HepG2 (cell line): Measurements from ENCODE around the gene SRRT. TPM values are rescaled to one million over a fixed set of nuclear protein-coding genes. Genes with fewer than 3 reads are reported as not detected.
"Not testable (repeated sequence)": the region's sequence is repeated elsewhere in the genome, so short reads cannot be mapped to it uniquely, and the experiment has no call there.

Experiments
- ATAC-seq: fragments of 200-7000 bp; cut with Tn5 transposase; 3 replicates; pipeline ENCODE4 v1.9.1; 2020; ENCODE audit warnings: mild to moderate bottlenecking, moderate library complexity
- BruUV-seq: library from RNA; stranded (reverse); fragments of 400-500 nt; replicated peaks from 2 replicates; lab custom pipeline; 2021; lab: Mats Ljungman, UMichigan
- CTCF ChIA-PET: fragments of 300-600 bp; formaldehyde crosslinking; extraction: SDS; loops from one replicate; lab custom pipeline; 2021; ENCODE audit warnings: low total read pairs, inconsistent platforms, low intra/inter-chr PET ratio; lab: Yijun Ruan, JAX
- POLR2A ChIA-PET: fragments of 350-600 bp; sonication (Branson Sonifier 250); formaldehyde crosslinking; loops from one replicate; lab custom pipeline; 2020; ENCODE audit warnings: antibody characterized with exemption, inconsistent platforms; lab: Yijun Ruan, JAX
- DNase-seq: peaks from one replicate; pipeline ENCODE4 v3.0.0-alpha.2; 2015; ENCODE audit warnings: low spot score
- FAIRE-seq: peaks from 3 replicates; lab custom pipeline; 2011; peaks lifted over from hg19 to GRCh38; lab: Jason Lieb, UNC
- H2AFZ ChIP-seq: one replicate; pipeline ENCODE4 v1.6.1; 2011; ENCODE audit warnings: low read length, inconsistent platforms
- H3K27ac ChIP-seq: fragments of 300-600 bp; 3 replicates; pipeline ENCODE4 v1.8.0; 2011; ENCODE audit warnings: mixed run types, mild to moderate bottlenecking, mixed read lengths, low read length, inconsistent platforms; ENCODE audit not compliant: insufficient read depth; ENCODE audit errors: extremely low read length
- H3K27me3 ChIP-seq, 2 experiments: fragments of 200-600 bp in 1 of 2; 2 replicates in 1 of 2; 3 replicates in 1 of 2; pipeline versions ENCODE4 v1.6.0 to v1.8.0; 2011; ENCODE audit warnings: low read length in 2 of 2, mild to moderate bottlenecking in 2 of 2, moderate library complexity in 2 of 2, inconsistent platforms in 1 of 2; ENCODE audit not compliant: insufficient read depth in 2 of 2, control insufficient read depth in 1 of 2
- H3K36me3 ChIP-seq, 2 experiments: fragments of 200-600 bp in 1 of 2; replicated peaks in 1 of 2; 2 replicates in 1 of 2; 3 replicates in 1 of 2; pipeline versions ENCODE4 v1.5.1 to v1.8.0; 2011; ENCODE audit warnings: low read length in 2 of 2, inconsistent platforms in 1 of 2; ENCODE audit not compliant: insufficient read depth in 2 of 2, control insufficient read depth in 1 of 2
- H3K4me1 ChIP-seq: 2 replicates; pipeline ENCODE4 v1.5.1; 2012; ENCODE audit warnings: low read length, inconsistent platforms; ENCODE audit not compliant: insufficient read depth
- H3K4me2 ChIP-seq: 2 replicates; pipeline ENCODE4 v1.6.0; 2011; ENCODE audit warnings: low read depth, low read length, inconsistent platforms
- H3K4me3 ChIP-seq, 3 experiments: fragments of 200-600 bp in 1 of 3; sonication (generic), shearing (Covaris generic) in 1 of 3; replicated peaks in 1 of 3; 2 replicates each; pipeline ENCODE4 v1.5.1; 2011 to 2016; ENCODE audit warnings: low read length in 3 of 3, inconsistent platforms in 2 of 3, low read depth in 2 of 3, mild to moderate bottlenecking in 2 of 3, control low read depth in 1 of 3, mixed read lengths in 1 of 3; ENCODE audit not compliant: insufficient read depth in 1 of 3
- H3K79me2 ChIP-seq: one replicate; pipeline ENCODE4 v1.6.1; 2011; ENCODE audit warnings: low read length, inconsistent platforms; ENCODE audit not compliant: insufficient read depth
- H3K9ac ChIP-seq: 2 replicates; pipeline ENCODE4 v1.6.0; 2011; ENCODE audit warnings: mild to moderate bottlenecking, low read depth, low read length, inconsistent platforms; ENCODE audit not compliant: insufficient read depth
- H3K9me3 ChIP-seq: 2 replicates; pipeline ENCODE4 v1.5.1; 2012; ENCODE audit warnings: mild to moderate bottlenecking, low read length
- H4K20me1 ChIP-seq: 2 replicates; pipeline ENCODE4 v1.6.0; 2011; ENCODE audit warnings: inconsistent platforms, mild to moderate bottlenecking, low read length, moderate library complexity; ENCODE audit not compliant: insufficient read depth
- ZNF556 ChIP-seq: sonication (generic); formaldehyde crosslinking; IDR thresholded peaks from 2 replicates; pipeline ENCODE4 v1.4.0; 2020; ENCODE audit warnings: mild to moderate bottlenecking, missing genetic modification reagents, borderline replicate concordance
- WGBS: methylation state at CpG from one replicate; pipeline ENCODE4 v1.1.6; 2017; ENCODE audit warnings: low lambda C conversion rate; 5-methylcytosine and 5-hydroxymethylcytosine counted together
- in situ Hi-C: cut with HindIII; loops from 2 replicates; pipeline ENCODE4 v1.10.0; 2017; ENCODE audit warnings: low pct_unique_long_range_greater_than_20kb; ENCODE audit not compliant: extremely low pct_ligation_motif_present
- intact Hi-C: fragments of 100-400 bp; cut with micrococcal nuclease; formaldehyde crosslinking; loops from one replicate; pipeline ENCODE4 v1.10.0; 2022; ENCODE audit not compliant: unreplicated experiment
- polyA plus RNA-seq, 8 experiments: library from polyadenylated mRNA; depleted of rRNA in 3 of 8; stranded (reverse) in 7 of 8; unstranded in 1 of 8; fragments of >200 nt; fragmentation: Illumina TruSeq in 4 of 8; extraction: Trizol in 4 of 8; gene quantifications; 2 replicates each; pipeline versions ENCODE4 v1.2.1 to v1.2.3, GENCODE V29; 2011 to 2016; ENCODE audit warnings: low read depth in 4 of 8, missing spikeins in 1 of 8, mixed read lengths in 1 of 8; ENCODE audit not compliant: insufficient read depth in 1 of 8
- total RNA-seq, 5 experiments: library from RNA; depleted of rRNA; stranded (reverse); fragments of >200 nt; fragmentation: Illumina TruSeq; extraction: Trizol; gene quantifications; 2 replicates each; pipeline ENCODE4 v1.2.3, GENCODE V29; 2016; ENCODE audit warnings: low read depth in 1 of 5

The SRRT gene
- total and polyA plus RNA-seq, 2 of the 13 experiments (the other 11 are each of a cell fraction or from before 2014, with no cell fraction given) = 26.2 to 106 TPM

DNA sequence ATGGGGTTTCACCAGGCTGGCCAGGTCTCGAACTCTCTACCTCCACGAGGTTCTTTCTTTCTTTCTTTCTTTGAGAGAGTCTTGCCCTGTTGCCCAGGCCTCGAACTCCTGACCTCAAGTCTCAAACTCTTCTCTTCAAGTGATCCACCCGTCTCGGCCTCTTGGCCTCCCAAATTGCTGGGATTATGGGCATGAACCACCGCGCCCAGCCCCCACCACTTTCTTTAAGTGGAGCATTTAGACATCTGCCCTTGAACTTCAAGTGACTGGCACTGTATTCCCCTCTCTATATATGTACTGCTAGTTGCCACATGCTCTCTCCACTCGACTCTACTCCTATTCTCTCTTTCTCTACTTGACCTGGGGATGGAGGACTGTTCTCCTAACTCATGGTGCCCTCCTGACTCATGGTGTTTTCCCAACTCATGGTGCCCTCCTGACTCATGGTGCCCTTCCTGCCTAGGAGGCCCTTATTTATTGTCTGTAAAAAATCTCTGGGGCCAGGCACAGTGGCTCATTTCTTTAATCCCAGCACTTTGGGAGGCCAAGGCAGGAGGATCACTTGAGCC is 40.1 kb downstream of the SRRT start:
- ATAC-seq (no peak), DNase-seq (no peak), FAIRE-seq (no peak)
- Histone ChIP-seq H3K9ac (no peak overlapping the region), H4K20me1 (no peaks in the 10 kb centered on the region), H3K36me3 (no peaks in the 10 kb centered on the region), H2AFZ (no peak overlapping the region), H3K27ac (no peak overlapping the region), H3K27me3 (no peaks in the 10 kb centered on the region), H3K4me2 (no peak overlapping the region), H3K4me1 (peaks cover 19% of the 10 kb centered on the region), H3K4me3 (no peak overlapping the region), H3K9me3 (no peaks in the 10 kb centered on the region), H3K79me2 (no peaks in the 10 kb centered on the region)
- intact Hi-C loops (no loop called here), in situ Hi-C loops (no loop called here)
- no TSS peak for BruUV-seq
- CTCF ChIA-PET = no interaction called here
- 69% methylated on average over 8 of the region's 8 CpGs for WGBS
- POLR2A ChIA-PET = no interaction called here
- no peak for TF ChIP-seq ZNF556 (CRISPR knock-in tag)
- TF ChIP-seq, all 625 proteins: peak for 0

DNA sequence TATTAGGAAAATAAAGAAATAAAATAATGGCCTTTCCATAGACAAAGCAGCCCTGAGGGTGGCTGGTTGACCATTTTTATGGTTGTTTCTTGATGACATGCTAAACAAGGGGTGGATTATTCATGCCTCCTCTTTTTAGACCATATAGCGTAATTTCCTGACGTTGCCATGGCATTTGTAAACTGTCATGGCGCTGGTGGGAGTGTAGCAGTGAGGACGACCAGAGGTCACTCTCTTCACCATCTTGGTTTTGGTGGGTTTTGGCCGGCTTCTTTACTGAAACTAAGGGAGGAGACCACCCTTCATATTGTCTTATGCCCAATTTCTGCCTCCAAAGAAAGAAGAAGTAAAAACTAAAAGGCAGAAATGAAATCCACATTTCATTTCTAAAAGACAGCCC is 44.4 kb downstream of the SRRT start:
- H3K27ac ChIP-seq, H3K9ac ChIP-seq, H2AFZ ChIP-seq, DNase-seq, in situ Hi-C loops, CTCF ChIA-PET, H4K20me1 ChIP-seq, H3K9me3 ChIP-seq, H3K4me2 ChIP-seq, H3K36me3 ChIP-seq, BruUV-seq, intact Hi-C loops, H3K27me3 ChIP-seq, H3K79me2 ChIP-seq, FAIRE-seq, H3K4me1 ChIP-seq, H3K4me3 ChIP-seq, ATAC-seq, POLR2A ChIA-PET: not testable (repeated sequence)
- WGBS = 71% methylated on average over 5 of the region's 5 CpGs
